IPS DF 19.7 (cell line): ENCODE data around the gene TGFBR1.

Experiments used
- DNase-seq: peaks from one replicate; pipeline ENCODE4 v3.0.0-alpha.2; 2013; ENCODE audit warnings: low read depth, low spot score

Gene TGFBR1

DNA sequence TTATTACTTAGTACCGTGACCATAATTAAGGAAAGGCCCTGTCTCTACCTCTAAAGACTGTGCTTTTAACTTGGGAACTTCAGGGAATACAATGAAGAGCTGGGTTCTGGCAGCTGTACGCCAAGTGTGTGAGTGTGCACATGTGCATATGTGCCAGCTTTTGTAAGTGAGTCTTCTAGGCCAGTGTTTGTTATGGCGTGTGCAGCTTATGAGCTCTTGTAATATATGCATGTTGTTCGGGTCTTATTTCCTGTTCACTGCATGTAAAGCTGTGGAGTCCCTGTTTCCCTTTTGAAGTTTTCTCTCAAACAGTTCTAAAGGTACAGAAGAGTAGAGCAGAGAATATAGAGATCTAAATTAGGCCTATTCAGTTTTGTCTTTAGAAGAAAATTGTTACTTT is 30.5 kb downstream of the TGFBR1 start:
- DNase-seq: no peak

- DNase-seq: no peak
These were observed 32.3 kb downstream of the TGFBR1 start for GRCh38 chr9:99137225-99137624.

DNA sequence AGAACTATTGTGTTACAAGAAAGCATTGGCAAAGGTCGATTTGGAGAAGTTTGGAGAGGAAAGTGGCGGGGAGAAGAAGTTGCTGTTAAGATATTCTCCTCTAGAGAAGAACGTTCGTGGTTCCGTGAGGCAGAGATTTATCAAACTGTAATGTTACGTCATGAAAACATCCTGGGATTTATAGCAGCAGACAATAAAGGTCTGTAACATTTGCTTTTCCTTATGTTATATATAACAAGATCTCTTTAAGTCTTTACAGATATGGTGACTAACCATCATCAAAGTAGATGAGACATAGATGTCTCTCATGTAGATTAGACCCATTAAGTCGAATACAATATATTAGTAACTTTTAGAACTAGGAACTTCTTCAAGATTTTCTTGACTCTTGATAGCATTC is 33.0 kb downstream of the TGFBR1 start:
- no peak for DNase-seq

DNA sequence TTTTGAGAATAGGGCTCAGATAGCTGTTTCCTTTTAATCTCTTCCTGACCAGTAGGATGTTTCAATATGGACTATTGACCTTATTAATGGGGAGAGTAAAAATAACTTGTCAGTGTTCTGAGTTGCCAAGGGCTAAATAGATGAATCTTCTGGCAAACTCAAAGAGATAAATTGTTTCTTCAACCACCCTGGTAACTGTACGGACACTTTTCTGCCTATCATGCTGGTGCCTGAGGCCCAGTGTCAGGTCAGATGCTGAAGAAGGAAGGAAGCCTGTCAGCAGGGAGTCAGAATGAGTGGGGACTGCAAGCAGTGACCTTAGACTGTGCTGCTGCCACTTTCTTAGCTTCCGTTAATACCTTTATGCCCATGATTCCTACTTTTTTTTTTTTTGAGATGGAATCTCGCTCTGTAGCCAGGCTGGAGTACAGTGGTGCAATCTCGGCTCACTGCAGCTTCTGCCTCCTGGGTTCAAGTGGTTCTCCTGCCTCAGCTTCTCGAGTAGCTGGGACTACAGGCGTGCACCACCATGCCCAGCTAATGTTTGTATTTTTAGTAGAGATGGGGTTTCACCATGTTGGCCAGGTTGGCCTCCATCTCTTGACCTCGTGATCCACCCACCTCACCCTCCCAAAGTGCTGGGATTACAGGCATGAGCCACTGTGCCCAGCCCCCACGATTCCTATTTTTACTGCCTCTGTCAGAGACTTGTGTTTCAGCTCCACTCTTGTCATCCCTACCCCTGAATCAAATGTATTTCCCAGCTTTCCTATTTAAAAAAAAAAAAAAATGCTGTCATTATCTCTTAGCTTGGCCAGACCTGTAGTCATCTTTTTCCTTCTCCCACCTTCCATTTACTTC is 33.7 kb downstream of the TGFBR1 start:
- DNase-seq: no peak

GRCh38 chr9:99139868-99140267 is 35.0 kb downstream of the TGFBR1 start:
- DNase-seq: no peak

DNA sequence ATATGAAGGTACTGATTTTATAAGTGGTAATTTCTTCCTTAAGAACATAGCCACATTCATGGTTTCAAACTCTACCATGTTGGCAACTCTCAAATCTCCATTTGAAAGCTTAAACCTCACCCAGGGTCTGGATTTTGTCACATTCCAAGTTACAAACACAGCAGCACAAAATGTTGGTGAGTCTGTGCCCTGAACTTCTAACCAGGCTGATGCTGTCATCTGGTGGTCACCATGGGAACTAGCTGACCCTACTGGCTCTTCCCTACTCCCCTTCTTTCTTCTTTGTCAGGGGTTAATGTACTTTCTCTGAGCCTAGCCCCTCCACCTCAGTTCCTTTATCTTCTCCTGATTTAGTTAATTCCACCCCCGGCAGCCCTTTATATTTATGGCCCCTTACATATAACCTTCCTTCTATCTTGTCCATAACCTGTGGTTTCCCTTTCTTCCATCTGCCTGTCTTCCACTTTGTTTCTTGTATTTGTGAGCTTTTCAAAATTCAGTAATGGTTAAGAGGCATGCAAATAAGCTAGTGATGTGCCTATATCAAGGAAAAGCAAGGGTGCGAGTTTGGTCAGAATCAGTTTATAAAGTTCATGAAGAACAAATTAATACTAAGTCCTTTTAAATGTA is 35.9 kb downstream of the TGFBR1 start:
- peak; percentile 20 for DNase-seq

DNA sequence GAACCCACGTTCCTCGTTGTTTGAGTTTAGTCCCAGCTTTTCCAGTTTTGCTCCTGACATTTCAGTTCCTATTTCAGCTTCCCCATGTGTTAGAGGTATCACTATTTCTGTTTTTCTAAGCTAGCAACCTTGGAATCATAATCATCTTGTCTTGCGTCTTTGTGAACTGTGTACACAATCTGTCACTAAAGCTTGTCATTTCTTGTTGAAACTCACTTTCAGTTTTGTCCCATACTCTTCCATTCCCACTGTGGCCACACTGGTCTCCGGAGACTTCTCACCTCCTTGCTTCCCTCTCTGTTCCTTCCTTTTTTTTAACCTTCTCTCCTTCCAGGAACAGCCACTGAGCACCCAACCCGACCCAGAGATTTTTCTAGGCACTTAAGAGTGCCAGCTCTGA is 36.9 kb downstream of the TGFBR1 start:
- no peak for DNase-seq

DNA sequence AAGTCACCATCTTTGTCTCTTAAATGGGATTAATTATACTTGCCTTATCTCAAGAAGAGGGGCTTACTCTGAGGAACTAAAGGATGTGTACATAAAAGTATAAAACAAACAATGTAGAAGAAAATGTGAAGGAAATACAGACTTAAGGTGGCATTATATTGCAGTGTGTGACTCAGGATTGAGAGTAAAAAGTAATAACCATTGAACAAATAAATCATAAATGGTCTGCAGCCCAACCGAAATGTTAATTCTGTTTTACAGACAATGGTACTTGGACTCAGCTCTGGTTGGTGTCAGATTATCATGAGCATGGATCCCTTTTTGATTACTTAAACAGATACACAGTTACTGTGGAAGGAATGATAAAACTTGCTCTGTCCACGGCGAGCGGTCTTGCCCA is 37.4 kb downstream of the TGFBR1 start:
- DNase-seq: no peak

GRCh38 chr9:99143655-99144054 is 38.7 kb downstream of the TGFBR1 start:
- no peak for DNase-seq

- no peak for DNase-seq
These were observed 40.1 kb downstream of the TGFBR1 start for GRCh38 chr9:99144966-99145365.

- no peak for DNase-seq
These were observed 41.7 kb downstream of the TGFBR1 start for GRCh38 chr9:99146574-99146973.

DNA sequence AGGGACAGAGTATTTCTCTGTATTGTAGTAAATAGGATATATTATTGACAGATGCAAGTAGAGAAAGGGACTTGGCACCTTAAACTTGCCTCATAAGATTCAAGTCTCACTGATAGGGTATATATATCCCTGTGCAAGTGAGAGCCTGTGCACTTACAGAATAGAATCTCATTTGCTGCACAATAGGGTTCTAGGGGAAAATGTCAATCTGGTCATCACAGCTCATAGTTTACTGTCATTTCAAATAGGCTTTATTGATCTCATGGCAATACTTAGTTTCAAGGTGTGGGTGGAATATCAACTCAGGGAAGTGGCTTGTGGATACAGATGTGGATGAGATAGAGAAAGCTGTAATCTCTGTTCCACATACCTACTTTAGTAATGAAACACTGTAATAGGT is 42.3 kb downstream of the TGFBR1 start:
- DNase-seq: no peak

- no peak for DNase-seq
These were observed 45.7 kb downstream of the TGFBR1 start for GRCh38 chr9:99150451-99151171.

DNA sequence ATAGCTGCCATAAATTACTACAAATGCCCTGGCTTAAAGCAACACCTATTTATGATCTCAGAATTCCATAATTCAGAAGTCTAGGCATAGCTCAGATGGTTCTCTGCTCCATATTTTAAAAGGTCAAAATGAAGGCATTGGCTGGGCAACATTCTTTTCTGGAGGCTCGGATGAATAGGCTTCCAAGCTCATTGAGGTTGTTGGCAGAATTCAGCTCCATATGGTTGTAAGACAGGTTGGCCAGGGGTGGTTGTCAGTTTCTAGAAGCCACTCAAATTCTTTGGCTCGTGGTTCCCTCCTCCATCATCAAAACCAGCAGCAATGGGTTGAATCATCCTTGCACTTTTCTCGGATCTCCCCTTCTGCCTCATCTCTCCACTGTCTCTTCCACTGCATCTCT is 49.4 kb downstream of the TGFBR1 start:
- DNase-seq: no peak

GRCh38 chr9:99155736-99156135 is 50.8 kb downstream of the TGFBR1 start:
- no peak for DNase-seq

DNA sequence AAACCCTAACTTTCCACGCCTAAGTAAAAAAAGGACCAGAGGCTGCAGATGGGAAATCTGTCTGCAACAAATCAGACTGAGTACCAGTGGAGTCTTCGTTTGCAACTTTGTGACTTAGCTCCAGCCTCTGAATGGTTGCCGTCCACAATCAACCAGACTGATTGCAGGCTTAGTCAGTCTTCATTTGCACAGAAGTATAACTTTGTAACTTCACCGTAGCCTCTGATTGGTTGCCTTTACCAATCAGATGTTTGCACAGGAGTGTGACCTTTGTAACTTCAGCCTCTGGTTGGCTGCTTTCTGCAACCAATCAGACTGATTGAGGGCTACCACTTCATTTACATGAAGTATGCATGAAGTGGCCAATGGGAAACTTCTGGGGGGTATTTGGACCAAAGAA is 53.7 kb downstream of the TGFBR1 start:
- no peak for DNase-seq

- no peak for DNase-seq
These were observed 55.3 kb downstream of the TGFBR1 start for GRCh38 chr9:99160173-99160572.

DNA sequence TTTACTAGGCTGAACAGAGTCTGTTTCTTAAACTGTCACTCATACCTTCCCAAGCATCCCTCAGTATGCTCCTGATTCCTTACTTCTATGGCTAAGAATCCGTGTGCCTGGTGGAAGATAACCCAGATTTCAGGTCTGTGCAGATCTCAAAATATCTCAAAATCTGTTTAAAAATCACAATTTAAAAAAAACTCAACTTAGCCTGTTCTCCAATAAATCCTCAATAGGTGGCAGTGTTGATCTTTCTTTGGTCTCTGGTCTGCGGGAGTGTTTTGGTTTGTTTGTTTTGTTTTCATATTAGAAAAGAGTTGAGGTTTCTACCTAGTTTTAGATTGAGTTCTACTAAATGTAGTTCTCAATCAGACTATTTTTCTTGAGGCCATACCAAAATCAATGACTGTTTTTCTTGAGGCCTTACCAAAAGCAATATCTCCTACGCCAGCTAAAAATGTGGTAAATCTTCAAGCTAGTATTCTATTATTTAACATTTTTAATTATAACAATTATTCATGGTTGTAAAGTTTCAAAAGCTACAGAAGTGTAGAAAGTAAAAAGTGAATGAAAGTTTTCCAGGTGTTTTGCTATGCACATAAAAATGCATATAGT is 57.9 kb downstream of the TGFBR1 start:
- no peak for DNase-seq

DNA sequence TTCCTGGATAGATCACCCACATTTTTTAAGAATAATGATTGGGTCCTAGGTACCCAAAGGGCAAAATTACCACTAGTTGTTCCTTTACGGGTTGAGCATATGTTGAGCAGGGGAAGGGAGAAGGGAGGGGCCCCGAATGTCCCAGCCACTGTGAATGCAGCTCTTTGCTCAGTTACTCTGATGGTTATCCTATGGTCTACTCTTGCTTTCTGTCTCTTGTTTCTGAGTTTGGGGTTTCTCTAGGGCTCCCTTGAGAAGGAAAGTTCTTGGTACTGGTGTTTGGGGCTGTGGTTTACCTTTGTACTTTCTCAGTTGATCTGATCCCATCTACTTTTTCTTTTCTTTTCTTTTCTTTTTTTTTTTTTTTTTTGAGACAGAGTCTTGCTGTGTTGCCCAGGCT is 61.2 kb downstream of the TGFBR1 start:
- no peak for DNase-seq

DNA sequence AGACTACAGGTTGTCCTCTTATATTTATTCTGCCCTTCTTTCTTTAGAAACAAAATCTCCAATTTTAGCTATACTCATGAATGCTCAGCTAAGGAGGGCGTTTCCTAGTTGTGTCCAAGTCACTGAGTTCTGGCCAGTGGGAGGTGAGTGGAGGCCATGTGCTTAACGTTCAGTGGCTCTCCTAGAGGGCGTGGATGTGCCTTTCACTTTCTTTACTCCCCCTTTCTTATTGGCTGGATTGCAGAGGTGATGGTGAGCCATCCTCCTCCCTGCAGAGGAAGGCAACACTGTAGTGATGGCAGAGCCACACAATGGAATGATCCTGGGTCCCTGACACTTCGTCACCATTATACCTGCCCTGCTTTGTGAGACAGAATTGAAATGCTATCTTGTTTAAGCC is 62.2 kb downstream of the TGFBR1 start:
- no peak for DNase-seq

GRCh38 chr9:99167694-99168093 is 62.8 kb downstream of the TGFBR1 start:
- no peak for DNase-seq

DNA sequence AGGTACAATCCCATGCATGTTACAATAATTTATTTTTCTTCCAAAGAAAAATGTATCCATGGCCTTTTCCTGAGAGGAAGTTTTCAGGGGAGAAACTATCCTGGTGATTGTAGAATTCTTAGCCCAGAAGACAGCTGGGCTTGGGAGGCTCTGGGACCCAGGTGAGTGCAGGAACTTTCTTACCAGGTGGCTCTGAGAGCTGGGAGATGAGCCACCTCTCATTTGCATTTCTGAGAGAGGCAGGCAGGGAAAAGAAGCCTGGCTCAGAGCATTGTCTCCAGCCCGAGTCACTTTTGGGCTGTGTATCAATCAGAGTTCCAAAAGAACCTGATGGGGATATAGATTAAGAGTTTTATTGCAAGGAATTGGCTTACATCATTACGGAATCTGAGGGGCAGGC is 64.2 kb downstream of the TGFBR1 start:
- no peak for DNase-seq
